ENCODE measurements around the gene GLI3. TPM values are rescaled to one million over a fixed set of nuclear protein-coding genes. Genes with fewer than 3 reads are reported as not detected.

GLI3 gene
- total RNA-seq, 1 donor from 2014 or later = 27.7 TPM

DNA sequence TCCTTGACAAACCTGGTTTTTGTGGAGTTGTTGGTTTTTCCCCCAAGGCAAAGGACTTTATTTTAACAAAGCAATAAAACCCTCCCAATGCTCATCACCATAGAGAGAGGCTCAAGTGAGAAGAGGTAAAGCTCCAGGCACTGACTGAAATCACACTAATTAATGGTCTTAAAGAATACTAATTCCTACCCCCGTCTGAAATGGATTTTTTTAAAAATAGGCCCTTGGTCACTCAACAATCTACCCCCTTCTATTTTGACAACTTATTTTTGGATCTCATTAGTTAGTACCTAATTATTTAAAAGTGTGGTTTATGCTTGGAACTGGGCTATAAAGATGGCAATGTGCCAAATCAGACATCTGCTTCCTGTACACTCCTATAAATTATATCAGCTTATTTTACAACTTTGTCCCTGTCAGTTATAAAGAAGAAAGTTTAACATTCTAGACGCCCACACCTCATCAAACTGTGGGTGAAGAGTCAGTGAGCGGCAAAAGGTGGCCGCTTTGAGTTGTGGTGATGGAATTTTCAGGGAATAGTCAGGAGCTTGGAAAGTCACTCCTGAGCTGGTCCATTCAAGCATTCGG, 10.6 kb downstream of the GLI3 start:
- DNase-seq (ENCODE audit: low read depth) (peak; percentile 20), FAIRE-seq (no peak)
- Histone ChIP-seq H2AFZ (ENCODE audit: low read depth, low read length) (no peak overlapping the region), H3K27ac (ENCODE audit: low read depth, low read length) (no peak overlapping the region), H3K36me3 (ENCODE audit: insufficient read depth, low read length) (peaks cover 1% of the 10 kb centered on the region), H3K9me3 (ENCODE audit: insufficient read depth, low read depth, low read length) (no peaks in the 10 kb centered on the region), H3K4me2 (ENCODE audit: low read length) (no peak overlapping the region), H3K4me3 (ENCODE audit: insufficient read depth, low read depth, low read length) (no peak overlapping the region), H3K27me3 (ENCODE audit: insufficient read depth, low read length) (no peaks in the 10 kb centered on the region), H3K4me1 (ENCODE audit: insufficient read depth, low read length) (peaks cover 13% of the 10 kb centered on the region), H4K20me1 (ENCODE audit: insufficient read depth, low read length) (peaks cover 7% of the 10 kb centered on the region), H3K9ac (ENCODE audit: low read length) (no peak overlapping the region), H3K79me2 (ENCODE audit: insufficient read depth, low read length) (peaks cover 52% of the 10 kb centered on the region)
- no peak overlapping the region for H3K4me3 Mint-ChIP-seq (ENCODE audit: unreplicated experiment)
- no peak overlapping the region for H3K27ac Mint-ChIP-seq (ENCODE audit: unreplicated experiment)
- H3K4me1 Mint-ChIP-seq (ENCODE audit: low read depth, unreplicated experiment) = peaks cover 47% of the 10 kb centered on the region
- TF ChIP-seq, protein P1, sequence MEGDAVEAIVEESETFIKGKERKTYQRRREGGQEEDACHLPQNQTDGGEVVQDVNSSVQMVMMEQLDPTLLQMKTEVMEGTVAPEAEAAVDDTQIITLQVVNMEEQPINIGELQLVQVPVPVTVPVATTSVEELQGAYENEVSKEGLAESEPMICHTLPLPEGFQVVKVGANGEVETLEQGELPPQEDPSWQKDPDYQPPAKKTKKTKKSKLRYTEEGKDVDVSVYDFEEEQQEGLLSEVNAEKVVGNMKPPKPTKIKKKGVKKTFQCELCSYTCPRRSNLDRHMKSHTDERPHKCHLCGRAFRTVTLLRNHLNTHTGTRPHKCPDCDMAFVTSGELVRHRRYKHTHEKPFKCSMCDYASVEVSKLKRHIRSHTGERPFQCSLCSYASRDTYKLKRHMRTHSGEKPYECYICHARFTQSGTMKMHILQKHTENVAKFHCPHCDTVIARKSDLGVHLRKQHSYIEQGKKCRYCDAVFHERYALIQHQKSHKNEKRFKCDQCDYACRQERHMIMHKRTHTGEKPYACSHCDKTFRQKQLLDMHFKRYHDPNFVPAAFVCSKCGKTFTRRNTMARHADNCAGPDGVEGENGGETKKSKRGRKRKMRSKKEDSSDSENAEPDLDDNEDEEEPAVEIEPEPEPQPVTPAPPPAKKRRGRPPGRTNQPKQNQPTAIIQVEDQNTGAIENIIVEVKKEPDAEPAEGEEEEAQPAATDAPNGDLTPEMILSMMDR (IDR thresholded peaks at IDR 0.05; ENCODE audit: insufficient read depth, low read depth, low read length) = no peak
- TF ChIP-seq EZH2 (IDR thresholded peaks at IDR 0.05; ENCODE audit: insufficient read depth, low read length) = no peak
- no peaks in the 10 kb centered on the region for H3K9me3 Mint-ChIP-seq (ENCODE audit: unreplicated experiment)
- no peaks in the 10 kb centered on the region for H3K27me3 Mint-ChIP-seq (ENCODE audit: low read depth, unreplicated experiment)
- H3K36me3 Mint-ChIP-seq (ENCODE audit: low read depth, unreplicated experiment) = peaks cover 4% of the 10 kb centered on the region

DNA sequence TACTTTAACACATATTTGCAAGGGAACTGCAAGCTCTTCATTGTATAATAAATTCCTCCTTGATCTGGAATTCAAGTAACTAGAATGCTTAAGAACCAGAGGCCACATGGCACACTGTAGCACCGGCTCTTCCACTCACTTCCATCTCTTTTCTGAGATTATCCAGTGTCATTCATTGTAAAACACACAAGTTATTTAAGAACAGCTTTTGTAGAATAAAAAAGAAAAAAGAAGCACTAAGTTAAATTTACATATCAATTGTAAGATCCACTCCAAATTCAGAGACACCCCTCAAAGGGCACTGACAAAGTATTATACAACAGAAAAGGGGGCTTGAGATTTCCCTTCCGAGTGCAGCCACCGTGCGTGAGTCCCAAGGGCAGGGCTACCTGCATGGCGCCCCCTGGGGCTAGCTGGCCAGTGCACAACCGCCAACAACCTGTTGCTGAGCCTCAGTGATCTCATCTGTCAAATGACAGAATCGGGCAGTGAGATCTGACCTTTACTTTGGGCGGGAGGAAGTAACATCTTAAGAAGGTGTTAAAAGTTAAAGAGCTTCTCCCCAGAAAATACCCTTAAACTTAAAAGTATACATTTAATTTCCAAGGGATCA, 12.5 kb downstream of the GLI3 start:
- Histone ChIP-seq H3K9ac (ENCODE audit: low read length) (no peak overlapping the region), H3K36me3 (ENCODE audit: insufficient read depth, low read length) (peaks cover 4% of the 10 kb centered on the region), H3K79me2 (ENCODE audit: insufficient read depth, low read length) (peaks cover 34% of the 10 kb centered on the region), H3K4me2 (ENCODE audit: low read length) (no peak overlapping the region), H3K4me3 (ENCODE audit: insufficient read depth, low read depth, low read length) (no peak overlapping the region), H3K27me3 (ENCODE audit: insufficient read depth, low read length) (no peaks in the 10 kb centered on the region), H3K4me1 (ENCODE audit: insufficient read depth, low read length) (peaks cover 13% of the 10 kb centered on the region), H4K20me1 (ENCODE audit: insufficient read depth, low read length) (peaks cover 11% of the 10 kb centered on the region), H2AFZ (ENCODE audit: low read depth, low read length) (no peak overlapping the region), H3K9me3 (ENCODE audit: insufficient read depth, low read depth, low read length) (no peaks in the 10 kb centered on the region), H3K27ac (ENCODE audit: low read depth, low read length) (no peak overlapping the region)
- FAIRE-seq = no peak
- no peaks in the 10 kb centered on the region for H3K9me3 Mint-ChIP-seq (ENCODE audit: unreplicated experiment)
- TF ChIP-seq, protein P1 (IDR thresholded peaks at IDR 0.05; ENCODE audit: insufficient read depth, low read depth, low read length) = no peak
- no peak for TF ChIP-seq EZH2 (IDR thresholded peaks at IDR 0.05; ENCODE audit: insufficient read depth, low read length)
- H3K27me3 Mint-ChIP-seq (ENCODE audit: low read depth, unreplicated experiment) = no peaks in the 10 kb centered on the region
- no peak overlapping the region for H3K27ac Mint-ChIP-seq (ENCODE audit: unreplicated experiment)
- peaks cover 33% of the 10 kb centered on the region for H3K4me1 Mint-ChIP-seq (ENCODE audit: low read depth, unreplicated experiment)
- DNase-seq (ENCODE audit: low read depth) = no peak
- H3K4me3 Mint-ChIP-seq (ENCODE audit: unreplicated experiment) = no peak overlapping the region
- H3K36me3 Mint-ChIP-seq (ENCODE audit: low read depth, unreplicated experiment) = peaks cover 6% of the 10 kb centered on the region

GRCh38 chr7:42222891-42223290, 14.1 kb downstream of the GLI3 start:
- Histone ChIP-seq H4K20me1 (ENCODE audit: insufficient read depth, low read length) (peaks cover 13% of the 10 kb centered on the region), H3K9ac (ENCODE audit: low read length) (no peak overlapping the region), H3K4me3 (ENCODE audit: insufficient read depth, low read depth, low read length) (no peak overlapping the region), H3K9me3 (ENCODE audit: insufficient read depth, low read depth, low read length) (no peaks in the 10 kb centered on the region), H3K27ac (ENCODE audit: low read depth, low read length) (no peak overlapping the region), H3K4me2 (ENCODE audit: low read length) (no peak overlapping the region), H3K36me3 (ENCODE audit: insufficient read depth, low read length) (peaks cover 4% of the 10 kb centered on the region), H3K4me1 (ENCODE audit: insufficient read depth, low read length) (peaks cover 7% of the 10 kb centered on the region), H3K79me2 (ENCODE audit: insufficient read depth, low read length) (peaks cover 22% of the 10 kb centered on the region), H2AFZ (ENCODE audit: low read depth, low read length) (no peak overlapping the region), H3K27me3 (ENCODE audit: insufficient read depth, low read length) (no peaks in the 10 kb centered on the region)
- no peak for FAIRE-seq
- Mint-ChIP-seq H3K27me3 (ENCODE audit: low read depth, unreplicated experiment) (no peaks in the 10 kb centered on the region), H3K4me3 (ENCODE audit: unreplicated experiment) (no peak overlapping the region), H3K4me1 (ENCODE audit: low read depth, unreplicated experiment) (peaks cover 28% of the 10 kb centered on the region), H3K36me3 (ENCODE audit: low read depth, unreplicated experiment) (peaks cover 6% of the 10 kb centered on the region), H3K9me3 (ENCODE audit: unreplicated experiment) (no peaks in the 10 kb centered on the region), H3K27ac (ENCODE audit: unreplicated experiment) (no peak overlapping the region)
- no peak for TF ChIP-seq EZH2 (IDR thresholded peaks at IDR 0.05; ENCODE audit: insufficient read depth, low read length)
- TF ChIP-seq, protein P1 (IDR thresholded peaks at IDR 0.05; ENCODE audit: insufficient read depth, low read depth, low read length) = no peak
- DNase-seq (ENCODE audit: low read depth) = no peak
